ENCODE results near the gene SLC35F4. TPM values are rescaled to one million over a fixed set of nuclear protein-coding genes. Genes with fewer than 3 reads are reported as not detected.

Gene SLC35F4
- total and polyA plus RNA-seq, 2 donors (not counting 3 experiments of a cell fraction or from before 2014, with no cell fraction given): not detected

DNA sequence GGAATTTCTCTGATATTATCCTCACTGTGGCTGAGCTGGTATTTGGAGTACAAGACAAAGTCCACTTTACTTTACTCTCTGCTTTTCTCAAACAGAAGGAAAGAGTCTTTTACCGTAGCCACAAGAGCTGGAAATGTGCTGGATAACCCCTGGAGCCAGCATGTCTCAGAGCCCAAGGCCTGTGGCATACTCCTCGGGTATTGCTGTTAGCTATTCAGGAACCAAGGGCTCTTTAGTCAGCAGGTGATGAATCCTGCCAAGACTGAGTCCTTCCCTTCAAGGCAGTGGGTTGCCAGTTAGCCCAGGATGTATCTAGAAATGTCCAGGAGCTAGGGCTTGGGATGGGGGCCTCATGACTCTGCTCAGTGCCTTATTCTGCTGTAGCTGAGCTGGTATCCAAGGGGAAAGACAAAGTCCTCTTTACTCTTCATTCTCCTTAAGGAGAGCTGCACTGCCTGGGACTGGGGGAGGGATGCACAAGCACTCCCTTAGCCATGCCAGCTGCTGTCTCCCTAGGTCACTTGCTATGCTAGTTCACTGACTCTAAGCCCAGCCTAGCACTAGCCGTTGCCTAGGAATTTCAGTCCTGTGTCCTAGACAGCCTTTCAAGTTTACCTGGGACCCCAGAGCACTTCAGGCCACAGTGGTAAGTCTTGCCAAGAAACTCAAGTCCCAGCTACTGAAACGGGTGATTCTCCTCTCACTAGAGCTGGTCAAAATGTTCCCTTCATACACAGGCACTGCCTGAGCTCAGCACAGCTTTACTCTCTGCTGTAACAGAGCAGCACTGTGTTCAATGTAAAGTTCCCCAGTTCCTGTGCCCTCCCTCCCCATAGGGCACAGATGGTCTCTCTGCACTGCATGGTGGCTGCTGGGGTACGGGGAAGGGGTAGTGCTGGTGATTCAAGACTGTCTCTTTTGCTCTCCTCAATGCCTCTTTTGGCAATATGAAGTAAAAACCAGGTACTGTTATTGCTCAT, 136.4 kb downstream of the SLC35F4 start:
- no peaks in the 10 kb centered on the region for H3K79me2 ChIP-seq (ENCODE audit: control insufficient read depth, insufficient read depth, low read length)
- no peak overlapping the region for H3K4me3 ChIP-seq (replicated peaks in 1 of 3; ENCODE audit: insufficient read depth in 1 of 3, low read depth in 1 of 3, low read length in 3 of 3)
- intact Hi-C loops (cut with micrococcal nuclease): loop anchor here (5.0 kb wide), 1 partner anchor 353 kb away; no protein-coding TSS in a partner anchor
- ChIA-PET POLR2A (no interaction called here), CTCF (no interaction called here)
- no peak for DNase-seq (ENCODE audit: low read depth, low spot score)
- no peak overlapping the region for H3K4me2 ChIP-seq (ENCODE audit: insufficient read depth, low read length)
- no peaks in the 10 kb centered on the region for H3K9me3 ChIP-seq (replicated peaks; ENCODE audit: control insufficient read depth, insufficient read depth, low read length)
- H2AFZ ChIP-seq (ENCODE audit: low read depth, low read length): no peak overlapping the region
- H3K4me1 ChIP-seq (ENCODE audit: control insufficient read depth, extremely low read depth, insufficient read depth, low read length): peaks cover 28% of the 10 kb centered on the region
- TF ChIP-seq, protein P1, sequence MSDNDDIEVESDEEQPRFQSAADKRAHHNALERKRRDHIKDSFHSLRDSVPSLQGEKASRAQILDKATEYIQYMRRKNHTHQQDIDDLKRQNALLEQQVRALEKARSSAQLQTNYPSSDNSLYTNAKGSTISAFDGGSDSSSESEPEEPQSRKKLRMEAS (IDR thresholded peaks at IDR 0.05; ENCODE audit: insufficient read depth, insufficient read length): no peak
- TF ChIP-seq JUN (IDR thresholded peaks at IDR 0.05; ENCODE audit: borderline replicate concordance, insufficient read depth, insufficient read length, low read depth): no peak
- TF ChIP-seq GATA2 (IDR thresholded peaks at IDR 0.05; ENCODE audit: insufficient read depth, insufficient read length, low read depth, low read length): no peak
- TF ChIP-seq POLR2AphosphoS5 (IDR thresholded peaks at IDR 0.05; ENCODE audit: insufficient read depth, low read depth, low read length): no peak
- no peak for TF ChIP-seq POLR2A (IDR thresholded peaks at IDR 0.05; ENCODE audit: low read depth, low read length)
- TF ChIP-seq, protein P2, sequence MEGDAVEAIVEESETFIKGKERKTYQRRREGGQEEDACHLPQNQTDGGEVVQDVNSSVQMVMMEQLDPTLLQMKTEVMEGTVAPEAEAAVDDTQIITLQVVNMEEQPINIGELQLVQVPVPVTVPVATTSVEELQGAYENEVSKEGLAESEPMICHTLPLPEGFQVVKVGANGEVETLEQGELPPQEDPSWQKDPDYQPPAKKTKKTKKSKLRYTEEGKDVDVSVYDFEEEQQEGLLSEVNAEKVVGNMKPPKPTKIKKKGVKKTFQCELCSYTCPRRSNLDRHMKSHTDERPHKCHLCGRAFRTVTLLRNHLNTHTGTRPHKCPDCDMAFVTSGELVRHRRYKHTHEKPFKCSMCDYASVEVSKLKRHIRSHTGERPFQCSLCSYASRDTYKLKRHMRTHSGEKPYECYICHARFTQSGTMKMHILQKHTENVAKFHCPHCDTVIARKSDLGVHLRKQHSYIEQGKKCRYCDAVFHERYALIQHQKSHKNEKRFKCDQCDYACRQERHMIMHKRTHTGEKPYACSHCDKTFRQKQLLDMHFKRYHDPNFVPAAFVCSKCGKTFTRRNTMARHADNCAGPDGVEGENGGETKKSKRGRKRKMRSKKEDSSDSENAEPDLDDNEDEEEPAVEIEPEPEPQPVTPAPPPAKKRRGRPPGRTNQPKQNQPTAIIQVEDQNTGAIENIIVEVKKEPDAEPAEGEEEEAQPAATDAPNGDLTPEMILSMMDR (IDR thresholded peaks at IDR 0.05; ENCODE audit: extremely low read depth in 1 of 2, insufficient read depth in 1 of 2, low read depth in 1 of 2, low read length in 2 of 2): no peak
- no peak for TF ChIP-seq EZH2 (IDR thresholded peaks at IDR 0.05; ENCODE audit: borderline replicate concordance, low read depth, low read length, severe bottlenecking)
- no peak for TF ChIP-seq MYC (IDR thresholded peaks at IDR 0.05; ENCODE audit: low read depth, low read length)
- TF ChIP-seq FOS (IDR thresholded peaks at IDR 0.05; ENCODE audit: borderline replicate concordance, insufficient read depth, low read length): no peak
- no peak overlapping the region for H3K9ac ChIP-seq (replicated peaks; ENCODE audit: extremely low read depth, insufficient read depth, low read length)
- H3K36me3 ChIP-seq (ENCODE audit: control insufficient read depth in 2 of 2, extremely low read depth in 1 of 2, insufficient read depth in 2 of 2, low read length in 2 of 2): no peaks in the 10 kb centered on the region
- no peaks in the 10 kb centered on the region for H4K20me1 ChIP-seq (replicated peaks; ENCODE audit: control insufficient read depth, extremely low read depth, insufficient read depth, low read length)
- peak; percentile 8 for FAIRE-seq
- no peaks in the 10 kb centered on the region for H3K9me1 ChIP-seq (replicated peaks; ENCODE audit: control insufficient read depth, extremely low read depth, insufficient read depth, low read length)
- dilution Hi-C loops (cut with MboI; ENCODE audit: extremely low pct_ligation_motif_present, low sequenced_read_pairs): no loop called here
- no TSS peak for BruUV-seq (replicated peaks)
- no peaks in the 10 kb centered on the region for H3K27me3 ChIP-seq (ENCODE audit: control insufficient read depth in 2 of 2, insufficient read depth in 2 of 2, low read length in 2 of 2)
- H3K27ac ChIP-seq (ENCODE audit: insufficient read depth, low read depth, low read length): no peak overlapping the region

All from endothelial cell of umbilical vein (primary cell).